ENCODE results near the gene CEP120. TPM values are rescaled to one million over a fixed set of nuclear protein-coding genes. Genes with fewer than 3 reads are reported as not detected.

The CEP120 gene
- polyA plus RNA-seq (2011; rRNA removed) (40.8 and 48.6 TPM in 2 replicates), polyA plus RNA-seq (2017; fragmentation: RNase III; extraction: RNeasy Plus Mini Kit Qiagen cat#74134 plus additional on column Dnase treatment) (9.7 to 10.2 TPM (median 10.1 TPM) in 3 replicates), polyA minus RNA-seq (2011; rRNA and poly(A)+ RNA removed) (64.1 and 68.8 TPM in 2 replicates)
- polyA plus RNA-seq (2012; cell fraction: cytosol; rRNA removed) = 5.2 and 7.2 TPM in 2 replicates
- polyA plus RNA-seq (2012; cell fraction: nucleus; rRNA removed) = 3.8 and 6.3 TPM in 2 replicates

- CTCF ChIA-PET = interaction anchor here (0.5 to 3.3 kb wide), 32 partner anchors 8 to 967 kb away, joined by 3 to 28 read pairs (median 4); partner anchors contain the start of gene CSNK1G3
- POLR2A ChIA-PET = interaction anchor here (0.6 to 4.0 kb wide), 14 partner anchors 10 to 1218 kb away, joined by 3 to 125 read pairs (median 4); partner anchors contain the start of genes CSNK1G3, PPIC and SNX2
- Histone ChIP-seq H3K4me2 (peak within 1 kb of the TSS; percentile 96), H3K4me3 (peak within 1 kb of the TSS; percentile 73), H3K4me1 (peaks cover 18% of the 10 kb centered on the region; the same call in 2 of the 3 replicates), H3K27ac (peak within 1 kb of the TSS; percentile 87 to 96), H3K9me3 (no peaks in the 10 kb centered on the region)
- DNase-seq (ENCODE audit: low read depth in 1 of 2, low spot score in 1 of 2) (peak; percentile 98 to 99), ATAC-seq (peak; percentile 99 to 100), FAIRE-seq (peak; percentile 99)
- 2% methylated on average over 47 of the region's 47 CpGs for WGBS (ENCODE audit: missing lambda C conversion rate)
- TF ChIP-seq HOXA7 (CRISPR knock-in tag; IDR thresholded peaks at IDR 0.05) (no peak), RNF2 (IDR thresholded peaks at IDR 0.05; ENCODE audit: borderline replicate concordance, low read depth) (no peak), RAD21 (conservative IDR thresholded peaks at IDR 0.05 in 1 of 2, IDR thresholded peaks at IDR 0.05 in 1 of 2) (peak; percentile 45 to 59), RFX5 (IDR thresholded peaks at IDR 0.05) (peak; percentile 97), MAFK (IDR thresholded peaks at IDR 0.05; ENCODE audit: partially characterized antibody) (no peak), TP53 (CRISPR knock-in tag; IDR thresholded peaks at IDR 0.05) (no peak), RARB (CRISPR knock-in tag; IDR thresholded peaks at IDR 0.05) (no peak), ZFP36 (IDR thresholded peaks at IDR 0.05; ENCODE audit: borderline replicate concordance, partially characterized antibody) (no peak), POLR2AphosphoS2 (conservative IDR thresholded peaks at IDR 0.05; ENCODE audit: low read length) (no peak), HOXB5 (CRISPR knock-in tag; IDR thresholded peaks at IDR 0.05) (0 out of 2 replicates have a peak, but pooled peaks have one; percentile 43), JUN (IDR thresholded peaks at IDR 0.05) (peak; percentile 70 to 81), SMC3 (IDR thresholded peaks at IDR 0.05) (peak; percentile 68), FOSB (CRISPR knock-in tag; IDR thresholded peaks at IDR 0.05) (no peak), BCL3 (IDR thresholded peaks at IDR 0.05) (peak; percentile 67; the same call in 1 of the 3 replicates), E2F6 (IDR thresholded peaks at IDR 0.05; ENCODE audit: borderline replicate concordance, low read depth) (peak; percentile 75), SREBF2 (IDR thresholded peaks at IDR 0.05) (no peak), BHLHE40 (IDR thresholded peaks at IDR 0.05; ENCODE audit: low read depth, low read length) (no peak), HOXB13 (CRISPR knock-in tag; IDR thresholded peaks at IDR 0.05; ENCODE audit: low read depth) (no peak), CHD2 (IDR thresholded peaks at IDR 0.05; ENCODE audit: low read length, partially characterized antibody) (no peak), FOXS1 (CRISPR knock-in tag; IDR thresholded peaks at IDR 0.05) (no peak), KDM5A (IDR thresholded peaks at IDR 0.05) (0 out of 2 replicates have a peak, but pooled peaks have one; percentile 28), ZSCAN20 (CRISPR knock-in tag; IDR thresholded peaks at IDR 0.05) (no peak), MAX (IDR thresholded peaks at IDR 0.05) (peak; percentile 51; the same call in 1 of the 2 replicates), MAZ (IDR thresholded peaks at IDR 0.05; ENCODE audit: borderline replicate concordance, low read depth, low read length) (0 out of 2 replicates have a peak, but pooled peaks have one; percentile 35), CHD4 (IDR thresholded peaks at IDR 0.05; ENCODE audit: borderline replicate concordance) (no peak), JUNB (IDR thresholded peaks at IDR 0.05) (no peak), NPAS2 (CRISPR knock-in tag; IDR thresholded peaks at IDR 0.05; ENCODE audit: borderline replicate concordance) (no peak), POLR2A (IDR thresholded peaks at IDR 0.05; ENCODE audit: low read length) (peak; percentile 80), PHF8 (IDR thresholded peaks at IDR 0.05; ENCODE audit: borderline replicate concordance, low read depth) (peak; percentile 68), EP300 (IDR thresholded peaks at IDR 0.05) (no peak), CEBPB (IDR thresholded peaks at IDR 0.05) (no peak)
- TF ChIP-seq, protein P1, sequence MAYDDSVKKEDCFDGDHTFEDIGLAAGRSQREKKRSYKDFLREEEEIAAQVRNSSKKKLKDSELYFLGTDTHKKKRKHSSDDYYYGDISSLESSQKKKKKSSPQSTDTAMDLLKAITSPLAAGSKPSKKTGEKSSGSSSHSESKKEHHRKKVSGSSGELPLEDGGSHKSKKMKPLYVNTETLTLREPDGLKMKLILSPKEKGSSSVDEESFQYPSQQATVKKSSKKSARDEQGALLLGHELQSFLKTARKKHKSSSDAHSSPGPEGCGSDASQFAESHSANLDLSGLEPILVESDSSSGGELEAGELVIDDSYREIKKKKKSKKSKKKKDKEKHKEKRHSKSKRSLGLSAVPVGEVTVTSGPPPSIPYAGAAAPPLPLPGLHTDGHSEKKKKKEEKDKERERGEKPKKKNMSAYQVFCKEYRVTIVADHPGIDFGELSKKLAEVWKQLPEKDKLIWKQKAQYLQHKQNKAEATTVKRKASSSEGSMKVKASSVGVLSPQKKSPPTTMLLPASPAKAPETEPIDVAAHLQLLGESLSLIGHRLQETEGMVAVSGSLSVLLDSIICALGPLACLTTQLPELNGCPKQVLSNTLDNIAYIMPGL (CRISPR knock-in tag; IDR thresholded peaks at IDR 0.05; ENCODE audit: borderline replicate concordance) = peak; percentile 34; the same call in 1 of the 2 replicates
- TF ChIP-seq, protein P2, sequence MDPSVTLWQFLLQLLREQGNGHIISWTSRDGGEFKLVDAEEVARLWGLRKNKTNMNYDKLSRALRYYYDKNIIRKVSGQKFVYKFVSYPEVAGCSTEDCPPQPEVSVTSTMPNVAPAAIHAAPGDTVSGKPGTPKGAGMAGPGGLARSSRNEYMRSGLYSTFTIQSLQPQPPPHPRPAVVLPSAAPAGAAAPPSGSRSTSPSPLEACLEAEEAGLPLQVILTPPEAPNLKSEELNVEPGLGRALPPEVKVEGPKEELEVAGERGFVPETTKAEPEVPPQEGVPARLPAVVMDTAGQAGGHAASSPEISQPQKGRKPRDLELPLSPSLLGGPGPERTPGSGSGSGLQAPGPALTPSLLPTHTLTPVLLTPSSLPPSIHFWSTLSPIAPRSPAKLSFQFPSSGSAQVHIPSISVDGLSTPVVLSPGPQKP (IDR thresholded peaks at IDR 0.05; ENCODE audit: low read depth, low read length) = no peak
Measured at GRCh38 chr5:123423278-123424149, at the start of gene CEP120. CEP120 (minus strand) TSS chr5:123423403; CDS start chr5:123422998, 405 bp downstream.
